ENCODE data around the gene ZNF512B.
A peak's percentile ranks its signal among the peaks of the same experiment; 100 is the strongest.

ZNF512B gene

DNA sequence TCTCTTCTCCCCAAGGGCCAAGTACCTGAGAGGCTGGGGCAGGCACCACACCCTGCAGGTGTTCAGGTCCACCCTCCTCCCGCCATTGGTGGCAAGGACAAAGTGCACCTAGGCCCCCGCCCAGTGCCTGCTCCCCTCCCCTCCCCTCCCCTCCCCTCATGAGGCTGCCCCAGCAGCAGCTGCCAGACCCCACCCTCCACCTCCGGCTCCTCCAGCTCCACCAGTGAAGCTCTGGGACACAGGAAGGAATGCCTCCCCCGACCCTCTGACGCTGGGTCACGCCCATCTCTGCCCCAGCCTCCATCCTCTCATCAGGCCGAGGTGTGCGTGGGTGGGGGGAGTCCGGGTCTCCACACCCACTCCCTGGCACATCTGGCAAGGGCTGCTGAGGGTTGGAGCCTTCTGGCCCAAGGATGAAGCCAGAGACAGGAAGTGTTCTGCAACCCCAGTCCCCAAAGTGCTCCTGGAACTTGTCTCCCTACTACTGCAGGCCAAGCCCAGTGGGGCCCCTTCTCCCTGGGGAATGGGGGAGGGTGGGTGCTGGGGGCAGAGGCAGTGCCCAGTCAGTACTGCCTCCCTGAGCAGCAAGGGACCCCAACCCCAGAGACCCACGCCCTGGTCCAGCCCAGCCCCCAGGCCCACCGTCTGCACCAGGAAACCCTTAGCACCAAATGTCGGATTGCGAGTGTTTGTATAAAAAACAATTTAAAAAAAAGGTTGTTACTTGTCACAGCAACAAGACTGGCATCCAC lies 11.9 kb downstream of the ZNF512B start (continued):
- TF ChIP-seq, protein P1, sequence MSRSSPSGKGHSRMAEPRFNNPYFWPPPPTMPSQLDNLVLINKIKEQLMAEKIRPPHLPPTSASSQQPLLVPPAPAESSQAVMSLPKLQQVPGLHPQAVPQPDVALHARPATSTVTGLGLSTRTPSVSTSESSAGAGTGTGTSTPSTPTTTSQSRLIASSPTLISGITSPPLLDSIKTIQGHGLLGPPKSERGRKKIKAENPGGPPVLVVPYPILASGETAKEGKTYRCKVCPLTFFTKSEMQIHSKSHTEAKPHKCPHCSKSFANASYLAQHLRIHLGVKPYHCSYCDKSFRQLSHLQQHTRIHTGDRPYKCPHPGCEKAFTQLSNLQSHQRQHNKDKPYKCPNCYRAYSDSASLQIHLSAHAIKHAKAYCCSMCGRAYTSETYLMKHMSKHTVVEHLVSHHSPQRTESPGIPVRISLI (tag by site-specific recombination; IDR thresholded peaks at IDR 0.05), result no peak
- no peak for TF ChIP-seq ZNF768 (tag by site-specific recombination; IDR thresholded peaks at IDR 0.05)
- TF ChIP-seq ZNF404 (tag by site-specific recombination; IDR thresholded peaks at IDR 0.05), result no peak
- TF ChIP-seq, protein P2, sequence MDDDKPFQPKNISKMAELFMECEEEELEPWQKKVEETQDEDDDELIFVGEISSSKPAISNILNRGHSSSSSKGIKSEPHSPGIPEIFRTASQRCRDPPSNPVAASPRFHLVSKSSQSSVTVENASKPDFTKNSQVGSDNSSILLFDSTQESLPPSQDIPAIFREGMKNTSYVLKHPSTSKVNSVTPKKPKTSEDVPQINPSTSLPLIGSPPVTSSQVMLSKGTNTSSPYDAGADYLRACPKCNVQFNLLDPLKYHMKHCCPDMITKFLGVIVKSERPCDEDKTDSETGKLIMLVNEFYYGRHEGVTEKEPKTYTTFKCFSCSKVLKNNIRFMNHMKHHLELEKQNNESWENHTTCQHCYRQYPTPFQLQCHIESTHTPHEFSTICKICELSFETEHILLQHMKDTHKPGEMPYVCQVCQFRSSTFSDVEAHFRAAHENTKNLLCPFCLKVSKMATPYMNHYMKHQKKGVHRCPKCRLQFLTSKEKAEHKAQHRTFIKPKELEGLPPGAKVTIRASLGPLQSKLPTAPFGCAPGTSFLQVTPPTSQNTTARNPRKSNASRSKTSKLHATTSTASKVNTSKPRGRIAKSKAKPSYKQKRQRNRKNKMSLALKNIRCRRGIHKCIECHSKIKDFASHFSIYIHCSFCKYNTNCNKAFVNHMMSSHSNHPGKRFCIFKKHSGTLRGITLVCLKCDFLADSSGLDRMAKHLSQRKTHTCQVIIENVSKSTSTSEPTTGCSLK (tag by site-specific recombination; IDR thresholded peaks at IDR 0.05), result no peak
- TF ChIP-seq ZNF2 (tag by site-specific recombination; IDR thresholded peaks at IDR 0.05), result no peak
- peak; percentile 97 for TF ChIP-seq ZFHX2 (tag by site-specific recombination; conservative IDR thresholded peaks at IDR 0.05)
- peak; percentile 77 for TF ChIP-seq SP2 (tag by site-specific recombination; IDR thresholded peaks at IDR 0.05)
- peak; percentile 80 for TF ChIP-seq KLF1 (tag by site-specific recombination; IDR thresholded peaks at IDR 0.05)
- TF ChIP-seq ZNF513 (tag by site-specific recombination; IDR thresholded peaks at IDR 0.05), result no peak
- TF ChIP-seq ZBTB17 (tag by site-specific recombination; IDR thresholded peaks at IDR 0.05), result peak; percentile 17; the same call in 1 of the 2 replicates
- no peak for TF ChIP-seq ZFP69B (tag by site-specific recombination; IDR thresholded peaks at IDR 0.05)
- TF ChIP-seq SP3 (tag by site-specific recombination; IDR thresholded peaks at IDR 0.05), result peak; percentile 89
- TF ChIP-seq, protein P3, sequence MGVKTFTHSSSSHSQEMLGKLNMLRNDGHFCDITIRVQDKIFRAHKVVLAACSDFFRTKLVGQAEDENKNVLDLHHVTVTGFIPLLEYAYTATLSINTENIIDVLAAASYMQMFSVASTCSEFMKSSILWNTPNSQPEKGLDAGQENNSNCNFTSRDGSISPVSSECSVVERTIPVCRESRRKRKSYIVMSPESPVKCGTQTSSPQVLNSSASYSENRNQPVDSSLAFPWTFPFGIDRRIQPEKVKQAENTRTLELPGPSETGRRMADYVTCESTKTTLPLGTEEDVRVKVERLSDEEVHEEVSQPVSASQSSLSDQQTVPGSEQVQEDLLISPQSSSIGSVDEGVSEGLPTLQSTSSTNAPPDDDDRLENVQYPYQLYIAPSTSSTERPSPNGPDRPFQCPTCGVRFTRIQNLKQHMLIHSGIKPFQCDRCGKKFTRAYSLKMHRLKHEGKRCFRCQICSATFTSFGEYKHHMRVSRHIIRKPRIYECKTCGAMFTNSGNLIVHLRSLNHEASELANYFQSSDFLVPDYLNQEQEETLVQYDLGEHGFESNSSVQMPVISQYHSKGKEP (tag by site-specific recombination; IDR thresholded peaks at IDR 0.05), result no peak
- TF ChIP-seq, protein P4, sequence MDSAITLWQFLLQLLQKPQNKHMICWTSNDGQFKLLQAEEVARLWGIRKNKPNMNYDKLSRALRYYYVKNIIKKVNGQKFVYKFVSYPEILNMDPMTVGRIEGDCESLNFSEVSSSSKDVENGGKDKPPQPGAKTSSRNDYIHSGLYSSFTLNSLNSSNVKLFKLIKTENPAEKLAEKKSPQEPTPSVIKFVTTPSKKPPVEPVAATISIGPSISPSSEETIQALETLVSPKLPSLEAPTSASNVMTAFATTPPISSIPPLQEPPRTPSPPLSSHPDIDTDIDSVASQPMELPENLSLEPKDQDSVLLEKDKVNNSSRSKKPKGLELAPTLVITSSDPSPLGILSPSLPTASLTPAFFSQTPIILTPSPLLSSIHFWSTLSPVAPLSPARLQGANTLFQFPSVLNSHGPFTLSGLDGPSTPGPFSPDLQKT (IDR thresholded peaks at IDR 0.05; ENCODE audit: borderline replicate concordance, low read depth, low read length), result no peak
- peak; percentile 45; the same call in 1 of the 2 replicates for TF ChIP-seq KLF9 (tag by site-specific recombination; IDR thresholded peaks at IDR 0.05; ENCODE audit: low read depth)
- TF ChIP-seq ZNF600 (tag by site-specific recombination; IDR thresholded peaks at IDR 0.05), result peak; percentile 83
- TF ChIP-seq GFI1B (tag by site-specific recombination; IDR thresholded peaks at IDR 0.05), result no peak
- no peak; the same call in none of the 2 replicates for TF ChIP-seq ZNF341 (tag by site-specific recombination; IDR thresholded peaks at IDR 0.05; ENCODE audit: low read depth)
- TF ChIP-seq ZNF157 (tag by site-specific recombination; IDR thresholded peaks at IDR 0.05), result no peak
- no peak for TF ChIP-seq ZBTB21 (tag by site-specific recombination; IDR thresholded peaks at IDR 0.05)
- no peak for TF ChIP-seq ZNF266 (tag by site-specific recombination; IDR thresholded peaks at IDR 0.05; ENCODE audit: low read depth)
- TF ChIP-seq, protein P5, sequence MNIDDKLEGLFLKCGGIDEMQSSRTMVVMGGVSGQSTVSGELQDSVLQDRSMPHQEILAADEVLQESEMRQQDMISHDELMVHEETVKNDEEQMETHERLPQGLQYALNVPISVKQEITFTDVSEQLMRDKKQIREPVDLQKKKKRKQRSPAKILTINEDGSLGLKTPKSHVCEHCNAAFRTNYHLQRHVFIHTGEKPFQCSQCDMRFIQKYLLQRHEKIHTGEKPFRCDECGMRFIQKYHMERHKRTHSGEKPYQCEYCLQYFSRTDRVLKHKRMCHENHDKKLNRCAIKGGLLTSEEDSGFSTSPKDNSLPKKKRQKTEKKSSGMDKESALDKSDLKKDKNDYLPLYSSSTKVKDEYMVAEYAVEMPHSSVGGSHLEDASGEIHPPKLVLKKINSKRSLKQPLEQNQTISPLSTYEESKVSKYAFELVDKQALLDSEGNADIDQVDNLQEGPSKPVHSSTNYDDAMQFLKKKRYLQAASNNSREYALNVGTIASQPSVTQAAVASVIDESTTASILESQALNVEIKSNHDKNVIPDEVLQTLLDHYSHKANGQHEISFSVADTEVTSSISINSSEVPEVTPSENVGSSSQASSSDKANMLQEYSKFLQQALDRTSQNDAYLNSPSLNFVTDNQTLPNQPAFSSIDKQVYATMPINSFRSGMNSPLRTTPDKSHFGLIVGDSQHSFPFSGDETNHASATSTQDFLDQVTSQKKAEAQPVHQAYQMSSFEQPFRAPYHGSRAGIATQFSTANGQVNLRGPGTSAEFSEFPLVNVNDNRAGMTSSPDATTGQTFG (tag by site-specific recombination; IDR thresholded peaks at IDR 0.05; ENCODE audit: borderline replicate concordance), result no peak
- no peak for TF ChIP-seq TRIM28 (IDR thresholded peaks at IDR 0.05; ENCODE audit: borderline replicate concordance, low read length)
- TF ChIP-seq, protein P6, sequence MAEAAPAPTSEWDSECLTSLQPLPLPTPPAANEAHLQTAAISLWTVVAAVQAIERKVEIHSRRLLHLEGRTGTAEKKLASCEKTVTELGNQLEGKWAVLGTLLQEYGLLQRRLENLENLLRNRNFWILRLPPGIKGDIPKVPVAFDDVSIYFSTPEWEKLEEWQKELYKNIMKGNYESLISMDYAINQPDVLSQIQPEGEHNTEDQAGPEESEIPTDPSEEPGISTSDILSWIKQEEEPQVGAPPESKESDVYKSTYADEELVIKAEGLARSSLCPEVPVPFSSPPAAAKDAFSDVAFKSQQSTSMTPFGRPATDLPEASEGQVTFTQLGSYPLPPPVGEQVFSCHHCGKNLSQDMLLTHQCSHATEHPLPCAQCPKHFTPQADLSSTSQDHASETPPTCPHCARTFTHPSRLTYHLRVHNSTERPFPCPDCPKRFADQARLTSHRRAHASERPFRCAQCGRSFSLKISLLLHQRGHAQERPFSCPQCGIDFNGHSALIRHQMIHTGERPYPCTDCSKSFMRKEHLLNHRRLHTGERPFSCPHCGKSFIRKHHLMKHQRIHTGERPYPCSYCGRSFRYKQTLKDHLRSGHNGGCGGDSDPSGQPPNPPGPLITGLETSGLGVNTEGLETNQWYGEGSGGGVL (tag by site-specific recombination; IDR thresholded peaks at IDR 0.05), result peak; percentile 62
- TF ChIP-seq, protein P7, sequence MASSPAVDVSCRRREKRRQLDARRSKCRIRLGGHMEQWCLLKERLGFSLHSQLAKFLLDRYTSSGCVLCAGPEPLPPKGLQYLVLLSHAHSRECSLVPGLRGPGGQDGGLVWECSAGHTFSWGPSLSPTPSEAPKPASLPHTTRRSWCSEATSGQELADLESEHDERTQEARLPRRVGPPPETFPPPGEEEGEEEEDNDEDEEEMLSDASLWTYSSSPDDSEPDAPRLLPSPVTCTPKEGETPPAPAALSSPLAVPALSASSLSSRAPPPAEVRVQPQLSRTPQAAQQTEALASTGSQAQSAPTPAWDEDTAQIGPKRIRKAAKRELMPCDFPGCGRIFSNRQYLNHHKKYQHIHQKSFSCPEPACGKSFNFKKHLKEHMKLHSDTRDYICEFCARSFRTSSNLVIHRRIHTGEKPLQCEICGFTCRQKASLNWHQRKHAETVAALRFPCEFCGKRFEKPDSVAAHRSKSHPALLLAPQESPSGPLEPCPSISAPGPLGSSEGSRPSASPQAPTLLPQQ (tag by site-specific recombination; IDR thresholded peaks at IDR 0.05), result no peak; the same call in 1 of the 2 replicates
- TF ChIP-seq ZNF433 (tag by site-specific recombination; IDR thresholded peaks at IDR 0.05; ENCODE audit: low read depth), result no peak

Measured in HEK293 (cell line).